Ovary (tissue), 3 donors: ENCODE data around the gene KRTAP1-5.

Experiments used
- CTCF ChIP-seq, 3 donors: fragments of 450-650 bp in 2 of 3; fragments of 200-600 bp in 1 of 3; IDR thresholded peaks; one replicate each; pipeline versions ENCODE4 v1.5.1 to v1.8.0; 2016 to 2022; ENCODE audit warnings: antibody characterized with exemption in 3 of 3, mild to moderate bottlenecking in 1 of 3
- POLR2A ChIP-seq: fragments of 450-650 bp; IDR thresholded peaks from one replicate; pipeline ENCODE4 v1.6.1; 2017; ENCODE audit warnings: antibody characterized with exemption, mild to moderate bottlenecking, moderate library complexity
- donor health status: DM: no; HTN: no; CAD: no.

GRCh38 chr17:41052566-41052965 is 25.6 kb upstream of the KRTAP1-5 start:
- TF ChIP-seq CTCF (IDR thresholded peaks at IDR 0.05) (no peak), POLR2A (no peak)
